Smooth muscle cell (in vitro differentiated cells): ENCODE results near the gene MAP3K15. TPM values are rescaled to one million over a fixed set of nuclear protein-coding genes. Genes with fewer than 3 reads are reported as not detected.

Experiments used
- DNase-seq: peaks from one replicate; lab custom pipeline; 2025; ENCODE audit not compliant: unreplicated experiment; lab: John Stamatoyannopoulos, UW
- H2AFZ ChIP-seq: fragments of 200-600 bp; sonication (generic); 2 replicates; pipeline ENCODE4 v1.6.0; 2016; ENCODE audit warnings: antibody characterized with exemption, low read depth, mild to moderate bottlenecking
- H3F3A ChIP-seq: fragments of 200-600 bp; sonication (generic); 2 replicates; pipeline ENCODE4 v1.6.0; 2017; ENCODE audit warnings: antibody characterized with exemption, low read depth
- H3K27ac ChIP-seq: fragments of 200-600 bp; sonication (generic); 2 replicates; pipeline ENCODE4 v1.5.1; 2016; ENCODE audit warnings: low read depth, mild to moderate bottlenecking
- H3K27me3 ChIP-seq: fragments of 200-600 bp; sonication (generic); 2 replicates; pipeline ENCODE4 v1.6.1; 2016; ENCODE audit warnings: low read depth, mild to moderate bottlenecking
- H3K36me3 ChIP-seq: fragments of 200-600 bp; sonication (generic); 2 replicates; pipeline ENCODE4 v1.5.1; 2016; ENCODE audit warnings: low read depth
- H3K4me1 ChIP-seq: fragments of 200-600 bp; sonication (generic); 2 replicates; pipeline ENCODE4 v1.5.1; 2016; ENCODE audit warnings: low read depth
- H3K4me2 ChIP-seq: fragments of 200-600 bp; sonication (generic); 2 replicates; pipeline ENCODE4 v1.6.0; 2016; ENCODE audit warnings: mild to moderate bottlenecking
- H3K4me3 ChIP-seq: fragments of 200-600 bp; sonication (generic); 2 replicates; pipeline ENCODE4 v1.5.1; 2016; ENCODE audit warnings: mild to moderate bottlenecking
- H3K79me2 ChIP-seq: fragments of 200-600 bp; sonication (generic); 2 replicates; pipeline ENCODE4 v1.6.0; 2016; ENCODE audit warnings: low read depth, mild to moderate bottlenecking
- H3K9ac ChIP-seq: fragments of 200-600 bp; sonication (generic); 2 replicates; pipeline ENCODE4 v1.6.0; 2016; ENCODE audit warnings: low read depth
- H3K9me3 ChIP-seq: fragments of 200-600 bp; sonication (generic); replicated peaks from 2 replicates; pipeline ENCODE4 v1.5.1; 2016; ENCODE audit warnings: low read depth
- H4K20me1 ChIP-seq: fragments of 200-600 bp; sonication (generic); 2 replicates; pipeline ENCODE4 v1.6.0; 2016; ENCODE audit warnings: low read depth
- CTCF ChIP-seq: fragments of 200-600 bp; sonication (generic); IDR thresholded peaks from 2 replicates; pipeline ENCODE4 v1.5.1; 2017; ENCODE audit warnings: borderline replicate concordance, mild to moderate bottlenecking, antibody characterized with exemption; ENCODE audit not compliant: insufficient read depth, poor library complexity, severe bottlenecking
- WGBS: methylation state at CpG from one replicate; pipeline ENCODE4 v1.1.7; 2016; ENCODE audit warnings: low lambda C conversion rate; 5-methylcytosine and 5-hydroxymethylcytosine counted together
- polyA plus RNA-seq: library from polyadenylated mRNA; unstranded; fragments of >200 nt; fragmentation: Nextera tagmentation; extraction: Ambion mirVana; gene quantifications from 2 replicates; pipeline ENCODE4 v1.2.1, GENCODE V29; 2016
- small RNA-seq: library from RNA; depleted of rRNA; stranded (forward); fragments of <200 nt; gene quantifications from one replicate; pipeline ENCODE3, GENCODE V24; 2014
- total RNA-seq: library from RNA; depleted of rRNA; stranded (reverse); fragments of >200 nt; gene quantifications from 2 replicates; pipeline ENCODE4 v1.2.3, GENCODE V29; 2014

Gene MAP3K15
- total and polyA plus RNA-seq, 2 experiments from 2014 or later: 1.6 TPM; not detected in 1

- no peak for TF ChIP-seq CTCF
- Histone ChIP-seq H3K9ac (no peak overlapping the region), H3K4me3 (no peak overlapping the region), H3K79me2 (no peaks in the 10 kb centered on the region), H3K27me3 (no peaks in the 10 kb centered on the region), H2AFZ (no peak overlapping the region), H4K20me1 (no peaks in the 10 kb centered on the region), H3K36me3 (no peaks in the 10 kb centered on the region), H3K4me2 (no peak overlapping the region), H3K27ac (no peak overlapping the region), H3K4me1 (no peaks in the 10 kb centered on the region), H3F3A (no peaks in the 10 kb centered on the region), H3K9me3 (no peaks in the 10 kb centered on the region)
- 94% methylated on average over 2 of the region's 2 CpGs for WGBS
- no peak for DNase-seq
These were observed 188.7 kb downstream of the MAP3K15 start for GRCh38 chrX:19326567-19326966.

Small RNA genes lying within 50 kb of the gene (small RNA-seq; reads per million reads assigned to genes)
- not detected for gene RF00019

Other genes starting within 250 kb of the MAP3K15 start
- gene PDHA1, start 171.6 kb downstream of the MAP3K15 start, total RNA-seq: 97.8 and 121 TPM in 2 replicates
- 205 and 222 TPM in 2 replicates for gene PDHA1, start 171.6 kb downstream of the MAP3K15 start, polyA plus RNA-seq